ENCODE measurements around the gene DHRS3.
"Not testable (repeated sequence)": the region's sequence is repeated elsewhere in the genome, so short reads cannot be mapped to it uniquely, and the experiment has no call there.

GRCh38 chr1:12657885-12658512, 40.0 kb upstream of the DHRS3 start:
- not testable (repeated sequence) for TF ChIP-seq POLR2AphosphoS5 (IDR thresholded peaks at IDR 0.05; ENCODE audit: borderline replicate concordance, low read depth, low read length); EZH2 (IDR thresholded peaks at IDR 0.05)

All from SK-N-MC (cell line).